Dermis lymphatic vessel endothelial cell (primary cell): ENCODE measurements around the gene MPST. TPM values are rescaled to one million over a fixed set of nuclear protein-coding genes. Genes with fewer than 3 reads are reported as not detected.

Experiments used
- total RNA-seq: library from RNA; depleted of rRNA; stranded (reverse); fragments of >200 nt; gene quantifications from 2 replicates; pipeline ENCODE4 v1.2.1, GENCODE V29; 2014

The MPST gene
- 110 and 124 TPM in 2 replicates for total RNA-seq

GRCh38 chr22:37019309-37020191, at the start of gene MPST, which contains the start of gene TST:
TSS of gene MPST (plus strand) at chr22:37019742. CDS start at chr22:37019837, 95 bp downstream.
TSS of gene TST (minus strand) at chr22:37019447. CDS start at chr22:37018732, 715 bp downstream.

GRCh38 chr22:37051391-37052385, 32.1 kb downstream of the MPST start, which contains the start of gene KCTD17:
TSS of gene KCTD17 (plus strand) at chr22:37051742. CDS start at chr22:37051761, 19 bp downstream.

Other genes starting within 250 kb of the MPST start
- gene IFT27, start 243.6 kb upstream of the MPST start, total RNA-seq = 11.5 and 15.2 TPM in 2 replicates
- not detected in 2 replicates for gene PVALB, start 202.7 kb upstream of the MPST start, total RNA-seq
- gene NCF4, start 158.7 kb upstream of the MPST start, total RNA-seq = not detected in 2 replicates
- 1.5 and 3.4 TPM in 2 replicates for gene CSF2RB, start 106.1 kb upstream of the MPST start, total RNA-seq
- 56.2 and 65.7 TPM in 2 replicates for gene TST, start 295 bp upstream of the MPST start, total RNA-seq
- 53.2 and 82.8 TPM in 2 replicates for gene KCTD17, start 32.0 kb downstream of the MPST start, total RNA-seq
- gene TMPRSS6, start 90.0 kb downstream of the MPST start, total RNA-seq = not detected in 2 replicates
- gene IL2RB, start 130.2 kb downstream of the MPST start, total RNA-seq = under 0.01 TPM in 1 of 2 replicates, not detected in the other
- 5.1 and 8.0 TPM in 2 replicates for gene C1QTNF6, start 168.5 kb downstream of the MPST start, total RNA-seq
- not detected in 2 replicates for gene SSTR3, start 192.7 kb downstream of the MPST start, total RNA-seq
- 2.9 and 4.6 TPM in 2 replicates for gene RAC2, start 224.5 kb downstream of the MPST start, total RNA-seq